ENCODE measurements around the gene CMIP. TPM values are rescaled to one million over a fixed set of nuclear protein-coding genes. Genes with fewer than 3 reads are reported as not detected.
A peak's percentile ranks its signal among the peaks of the same experiment; 100 is the strongest.

CMIP gene
- total and polyA plus RNA-seq, 7 donors: 11.0 to 60.3 (median 20.4) TPM

GRCh38 chr16:81487301-81487720, 42.7 kb downstream of the CMIP start:
- Histone ChIP-seq H3K27ac (no peak overlapping the region), H3K4me1 (peaks cover 0 to 39% (median 12%) of the 10 kb centered on the region in 4 donors)
- WGBS, 2 donors: 89 to 94% methylated on average over 14 of the region's 14 CpGs

DNA sequence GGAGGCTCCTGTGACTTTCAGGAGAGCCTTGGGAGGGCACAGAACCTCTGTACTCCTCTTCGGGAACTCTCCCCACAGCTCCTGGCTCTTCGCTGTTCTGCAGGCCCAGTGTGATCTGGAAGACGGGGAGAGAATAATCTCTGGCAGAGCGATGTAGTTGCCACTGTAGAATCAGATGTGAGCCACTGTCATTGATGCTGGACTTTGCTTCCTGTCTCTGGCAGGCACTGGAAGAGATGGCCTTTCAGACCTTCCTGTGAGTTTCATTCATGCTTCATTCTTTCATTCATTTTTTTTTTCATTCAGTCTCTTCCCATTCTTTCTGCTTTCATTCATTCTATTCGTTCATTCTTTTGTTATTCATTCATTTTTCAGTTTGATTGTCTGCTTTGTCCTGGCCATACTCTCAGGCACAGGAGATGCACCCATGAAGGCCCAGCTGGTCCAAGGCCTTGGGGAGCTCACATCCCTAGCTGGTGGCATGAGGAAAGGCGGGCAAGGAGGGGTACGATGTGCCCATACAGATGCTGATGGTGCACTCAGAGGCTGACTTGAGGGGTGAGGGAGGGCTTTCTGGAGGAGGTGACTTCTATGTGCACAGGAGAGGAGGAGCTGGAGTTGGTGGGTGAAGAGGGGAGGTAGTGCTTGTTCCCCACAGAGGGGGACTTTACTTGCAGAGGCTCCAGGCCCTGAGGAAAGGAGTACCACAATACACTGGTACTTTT, 44.2 kb downstream of the CMIP start:
- DNase-seq: no peak
- TF ChIP-seq, protein P1, sequence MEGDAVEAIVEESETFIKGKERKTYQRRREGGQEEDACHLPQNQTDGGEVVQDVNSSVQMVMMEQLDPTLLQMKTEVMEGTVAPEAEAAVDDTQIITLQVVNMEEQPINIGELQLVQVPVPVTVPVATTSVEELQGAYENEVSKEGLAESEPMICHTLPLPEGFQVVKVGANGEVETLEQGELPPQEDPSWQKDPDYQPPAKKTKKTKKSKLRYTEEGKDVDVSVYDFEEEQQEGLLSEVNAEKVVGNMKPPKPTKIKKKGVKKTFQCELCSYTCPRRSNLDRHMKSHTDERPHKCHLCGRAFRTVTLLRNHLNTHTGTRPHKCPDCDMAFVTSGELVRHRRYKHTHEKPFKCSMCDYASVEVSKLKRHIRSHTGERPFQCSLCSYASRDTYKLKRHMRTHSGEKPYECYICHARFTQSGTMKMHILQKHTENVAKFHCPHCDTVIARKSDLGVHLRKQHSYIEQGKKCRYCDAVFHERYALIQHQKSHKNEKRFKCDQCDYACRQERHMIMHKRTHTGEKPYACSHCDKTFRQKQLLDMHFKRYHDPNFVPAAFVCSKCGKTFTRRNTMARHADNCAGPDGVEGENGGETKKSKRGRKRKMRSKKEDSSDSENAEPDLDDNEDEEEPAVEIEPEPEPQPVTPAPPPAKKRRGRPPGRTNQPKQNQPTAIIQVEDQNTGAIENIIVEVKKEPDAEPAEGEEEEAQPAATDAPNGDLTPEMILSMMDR (IDR thresholded peaks at IDR 0.05): no peak
- TF ChIP-seq EP300 (IDR thresholded peaks at IDR 0.05) (no peak), POLR2A (IDR thresholded peaks at IDR 0.05) (no peak), POLR2AphosphoS5 (IDR thresholded peaks at IDR 0.05) (no peak)
- Histone ChIP-seq H3K9me3 (no peaks in the 10 kb centered on the region), H3K4me1 (peaks cover 0 to 35% (median 15%) of the 10 kb centered on the region in 4 donors), H3K27ac (no peak overlapping the region), H3K4me3 (no peak overlapping the region), H3K36me3 (no peaks in the 10 kb centered on the region), H3K27me3 (no peaks in the 10 kb centered on the region)
- intact Hi-C loops (cut with DNase I): no loop called here
- 93 to 95% methylated on average over 7 of the region's 7 CpGs for WGBS, 2 donors

More at GRCh38 chr16:81487301-81487720, 42.7 kb downstream of the CMIP start:
- DNase-seq: no peak
- Histone ChIP-seq H3K36me3 (no peaks in the 10 kb centered on the region), H3K27me3 (no peaks in the 10 kb centered on the region), H3K4me3 (no peak overlapping the region), H3K9me3 (no peaks in the 10 kb centered on the region)
- TF ChIP-seq EP300 (IDR thresholded peaks at IDR 0.05) (no peak), POLR2A (IDR thresholded peaks at IDR 0.05) (no peak), POLR2AphosphoS5 (IDR thresholded peaks at IDR 0.05) (no peak)
- TF ChIP-seq, protein P1 (IDR thresholded peaks at IDR 0.05): no peak
- intact Hi-C loops (cut with DNase I): no loop called here

GRCh38 chr16:81489547-81490267, 45.1 kb downstream of the CMIP start:
- H3K4me1 ChIP-seq: peaks cover 0 to 31% (median 12%) of the 10 kb centered on the region in 4 donors
- DNase-seq: no peak

GRCh38 chr16:81491541-81492188, 47.1 kb downstream of the CMIP start:
- no peaks in the 10 kb centered on the region for H3K36me3 ChIP-seq
- intact Hi-C loops (cut with DNase I): no loop called here
- peaks cover 0 to 27% (median 13%) of the 10 kb centered on the region in 4 donors for H3K4me1 ChIP-seq
- H3K4me3 ChIP-seq: no peak overlapping the region
- peak overlapping the region in 3 of 4 donors; percentile 13 to 59 (median 41) for H3K27ac ChIP-seq
- no peak for DNase-seq
- H3K27me3 ChIP-seq: no peaks in the 10 kb centered on the region
- TF ChIP-seq, protein P1 (IDR thresholded peaks at IDR 0.05): no peak
- TF ChIP-seq EP300 (IDR thresholded peaks at IDR 0.05) (no peak), POLR2A (IDR thresholded peaks at IDR 0.05) (no peak), POLR2AphosphoS5 (IDR thresholded peaks at IDR 0.05) (no peak)
- H3K9me3 ChIP-seq: no peaks in the 10 kb centered on the region
- WGBS, 2 donors: 84 to 87% methylated on average over 18 of the region's 18 CpGs

More at GRCh38 chr16:81489547-81490267, 45.1 kb downstream of the CMIP start:
- WGBS, 2 donors: 64 to 77% methylated on average over 12 of the region's 12 CpGs
- Histone ChIP-seq H3K27me3 (no peaks in the 10 kb centered on the region), H3K27ac (no peak overlapping the region), H3K9me3 (no peaks in the 10 kb centered on the region), H3K4me3 (no peak overlapping the region), H3K36me3 (no peaks in the 10 kb centered on the region)
- intact Hi-C loops (cut with DNase I): no loop called here
- TF ChIP-seq POLR2AphosphoS5 (IDR thresholded peaks at IDR 0.05) (no peak), POLR2A (IDR thresholded peaks at IDR 0.05) (no peak), EP300 (IDR thresholded peaks at IDR 0.05) (no peak)
- TF ChIP-seq, protein P1 (IDR thresholded peaks at IDR 0.05): no peak

Data from sigmoid colon (tissue), 7 donors.